ENCODE data around the gene STAM. TPM values are rescaled to one million over a fixed set of nuclear protein-coding genes. Genes with fewer than 3 reads are reported as not detected.

Gene STAM
- total RNA-seq, 1 donor from 2014 or later = 25.0 TPM

Other genes with a start within 250 kb of the STAM start
- gene ST8SIA6, start 189.6 kb upstream of the STAM start, total RNA-seq = 0.73 TPM
- gene HACD1, start 26.8 kb upstream of the STAM start, total RNA-seq = 20.7 TPM
- gene TMEM236, start 108.0 kb downstream of the STAM start, total RNA-seq = 0.49 TPM
- 13.1 TPM for gene MRC1, start 165.2 kb downstream of the STAM start, total RNA-seq

Data from ureter (tissue), 1 donor.